Measurements from ENCODE around the gene GCC1. TPM values are rescaled to one million over a fixed set of nuclear protein-coding genes. Genes with fewer than 3 reads are reported as not detected.
"Not testable (repeated sequence)": the region's sequence is repeated elsewhere in the genome, so short reads cannot be mapped to it uniquely, and the experiment has no call there.

The GCC1 gene
- total RNA-seq, 1 donor from 2014 or later = 6.8 TPM

GRCh38 chr7:127571741-127572505, 13.5 kb downstream of the GCC1 start:
- Histone ChIP-seq H3K27me3 (ENCODE audit: low read depth) (no peaks in the 10 kb centered on the region), H3K36me3 (no peaks in the 10 kb centered on the region)
- intact Hi-C loops (cut with micrococcal nuclease) = no loop called here

GRCh38 chr7:127568034-127568433, 17.4 kb downstream of the GCC1 start:
- H3K4me1 ChIP-seq; H3K4me3 ChIP-seq; intact Hi-C loops (cut with micrococcal nuclease); H3K9me3 ChIP-seq (replicated peaks); H3K27me3 ChIP-seq (ENCODE audit: low read depth); H3K27ac ChIP-seq (replicated peaks); H3K36me3 ChIP-seq; DNase-seq: not testable (repeated sequence)

More at GRCh38 chr7:127571741-127572505, 13.5 kb downstream of the GCC1 start:
- DNase-seq = no peak
- Histone ChIP-seq H3K27ac (replicated peaks) (no peak overlapping the region), H3K9me3 (replicated peaks) (no peaks in the 10 kb centered on the region), H3K4me3 (no peak overlapping the region), H3K4me1 (no peaks in the 10 kb centered on the region)
- TF ChIP-seq CTCF (IDR thresholded peaks at IDR 0.05; ENCODE audit: borderline replicate concordance) = no peak

GRCh38 chr7:127566242-127566641, 19.2 kb downstream of the GCC1 start:
- DNase-seq = no peak
- peaks cover 8% of the 10 kb centered on the region for H3K9me3 ChIP-seq (replicated peaks)
- no peaks in the 10 kb centered on the region for H3K27me3 ChIP-seq (ENCODE audit: low read depth)
- no peaks in the 10 kb centered on the region for H3K4me1 ChIP-seq
- no peak overlapping the region for H3K4me3 ChIP-seq
- no peaks in the 10 kb centered on the region for H3K36me3 ChIP-seq
- no peak for TF ChIP-seq CTCF (IDR thresholded peaks at IDR 0.05; ENCODE audit: borderline replicate concordance)
- no peak overlapping the region for H3K27ac ChIP-seq (replicated peaks)
- intact Hi-C loops (cut with micrococcal nuclease) = no loop called here

- Histone ChIP-seq H3K4me1 (no peaks in the 10 kb centered on the region), H3K27ac (replicated peaks) (no peak overlapping the region), H3K27me3 (ENCODE audit: low read depth) (no peaks in the 10 kb centered on the region), H3K36me3 (no peaks in the 10 kb centered on the region), H3K9me3 (replicated peaks) (peaks cover under 1% of the 10 kb centered on the region), H3K4me3 (no peak overlapping the region)
- no peak for DNase-seq
- peak; percentile 29 for TF ChIP-seq CTCF (IDR thresholded peaks at IDR 0.05; ENCODE audit: borderline replicate concordance)
- intact Hi-C loops (cut with micrococcal nuclease) = no loop called here
Measured at GRCh38 chr7:127557803-127558202, 27.6 kb downstream of the GCC1 start.

GRCh38 chr7:127556404-127556803, 29.0 kb downstream of the GCC1 start:
- H3K4me3 ChIP-seq = no peak overlapping the region
- H3K36me3 ChIP-seq = no peaks in the 10 kb centered on the region
- H3K4me1 ChIP-seq = no peaks in the 10 kb centered on the region
- no peaks in the 10 kb centered on the region for H3K9me3 ChIP-seq (replicated peaks)
- TF ChIP-seq CTCF (IDR thresholded peaks at IDR 0.05; ENCODE audit: borderline replicate concordance) = no peak
- no peaks in the 10 kb centered on the region for H3K27me3 ChIP-seq (ENCODE audit: low read depth)
- DNase-seq = no peak
- H3K27ac ChIP-seq (replicated peaks) = no peak overlapping the region
- intact Hi-C loops (cut with micrococcal nuclease) = no loop called here

GRCh38 chr7:127551941-127552340, 33.5 kb downstream of the GCC1 start:
- intact Hi-C loops (cut with micrococcal nuclease) = no loop called here
- H3K27ac ChIP-seq (replicated peaks) = no peak overlapping the region
- H3K4me3 ChIP-seq = no peak overlapping the region
- no peaks in the 10 kb centered on the region for H3K4me1 ChIP-seq
- H3K27me3 ChIP-seq (ENCODE audit: low read depth) = no peaks in the 10 kb centered on the region
- DNase-seq = no peak
- TF ChIP-seq CTCF (IDR thresholded peaks at IDR 0.05; ENCODE audit: borderline replicate concordance) = no peak
- H3K9me3 ChIP-seq (replicated peaks) = no peaks in the 10 kb centered on the region
- H3K36me3 ChIP-seq = no peaks in the 10 kb centered on the region
